Nucleus accumbens (tissue), 56 donors: ENCODE measurements around the gene VCL.
A peak's percentile ranks its signal among the peaks of the same experiment; 100 is the strongest.
"Not testable (repeated sequence)": the region's sequence is repeated elsewhere in the genome, so short reads cannot be mapped to it uniquely, and the experiment has no call there.

Experiments
- DNase-seq, 56 donors: peaks; one replicate each; lab custom pipeline; 2025; lab: John Stamatoyannopoulos, UW

VCL gene

GRCh38 chr10:74000244-74000643, 2.3 kb downstream of the VCL start:
- not testable (repeated sequence) for DNase-seq

DNA sequence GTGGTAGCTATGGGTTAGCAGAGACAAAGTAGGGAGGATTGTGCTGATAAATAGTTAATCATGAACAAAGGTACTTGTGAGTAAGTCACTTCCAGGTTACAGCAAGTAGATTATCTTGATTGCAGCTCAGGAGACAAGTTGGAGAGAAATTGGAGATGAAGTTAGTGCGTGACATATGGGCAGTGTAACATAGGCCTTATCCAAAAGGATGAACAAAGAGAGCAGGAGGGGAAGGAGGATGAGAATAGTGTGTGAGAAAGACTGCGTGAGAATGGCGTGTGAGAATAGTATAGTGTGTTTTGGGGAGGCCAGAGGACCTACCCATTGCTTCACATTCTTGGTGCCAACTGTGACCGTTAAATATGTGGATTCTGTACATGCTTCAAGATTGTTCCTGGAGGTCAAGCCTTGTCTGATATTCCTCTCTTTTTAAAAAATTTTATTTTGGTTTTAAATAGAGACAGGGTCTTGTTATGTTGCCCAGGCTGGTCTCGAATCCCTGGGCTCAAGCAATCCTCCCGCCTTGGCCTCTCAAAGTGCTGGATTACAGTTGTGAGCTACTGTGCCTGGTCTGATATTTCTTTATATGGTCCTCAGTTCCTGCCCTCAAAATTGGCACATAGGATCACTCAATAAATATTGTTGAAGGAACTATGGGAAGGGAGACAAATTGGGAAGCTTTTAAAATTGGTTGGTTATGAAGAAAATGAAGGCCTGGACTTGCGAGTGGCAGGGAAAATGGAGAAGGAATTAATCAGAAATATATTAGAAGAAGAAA, 3.2 kb downstream of the VCL start:
- DNase-seq: no peak

DNA sequence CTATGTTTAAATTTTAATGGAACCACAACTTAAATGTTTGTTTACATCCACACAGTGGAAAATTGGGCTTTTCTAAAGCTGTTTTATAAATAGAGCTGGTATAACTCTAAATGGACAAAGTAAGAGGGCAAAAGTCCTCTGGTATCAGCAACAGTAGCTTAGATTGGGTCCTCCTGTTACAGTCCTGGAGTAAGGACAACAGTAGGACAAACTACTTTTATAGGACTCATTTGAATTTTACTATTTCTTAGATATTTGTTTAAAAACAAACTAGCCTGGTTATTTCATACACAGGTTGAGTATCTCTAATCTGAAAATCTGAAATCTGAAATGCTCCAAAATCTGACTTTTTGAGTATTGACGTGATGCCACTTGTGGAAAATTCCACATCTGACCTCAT, 8.4 kb downstream of the VCL start:
- no peak for DNase-seq

- no peak for DNase-seq
Measured at GRCh38 chr10:74008212-74008731, 10.4 kb downstream of the VCL start.

DNA sequence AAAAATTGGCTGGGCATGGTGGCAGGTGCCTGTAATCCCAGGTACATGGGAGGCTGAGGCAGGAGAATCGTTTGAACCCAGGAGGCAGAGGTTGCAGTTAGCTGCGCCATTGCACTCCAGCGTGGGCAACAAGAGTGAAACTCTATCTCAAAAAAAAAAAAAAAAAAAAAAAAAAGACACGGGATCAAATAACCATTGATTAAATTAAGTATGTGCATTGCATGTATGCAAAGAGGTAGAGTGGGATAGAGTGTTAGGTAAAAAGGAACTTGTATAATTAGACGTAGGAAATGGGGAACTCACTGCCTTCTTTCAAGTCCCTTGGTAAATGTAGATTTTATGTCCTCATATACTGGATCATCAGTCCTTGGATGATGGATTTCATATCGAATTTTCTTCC, 13.1 kb downstream of the VCL start:
- DNase-seq: no peak

- peak in 6 of 56 donors; percentile 0 to 10 (median 2) for DNase-seq
Measured at GRCh38 chr10:74011770-74012169, 13.9 kb downstream of the VCL start.

DNA sequence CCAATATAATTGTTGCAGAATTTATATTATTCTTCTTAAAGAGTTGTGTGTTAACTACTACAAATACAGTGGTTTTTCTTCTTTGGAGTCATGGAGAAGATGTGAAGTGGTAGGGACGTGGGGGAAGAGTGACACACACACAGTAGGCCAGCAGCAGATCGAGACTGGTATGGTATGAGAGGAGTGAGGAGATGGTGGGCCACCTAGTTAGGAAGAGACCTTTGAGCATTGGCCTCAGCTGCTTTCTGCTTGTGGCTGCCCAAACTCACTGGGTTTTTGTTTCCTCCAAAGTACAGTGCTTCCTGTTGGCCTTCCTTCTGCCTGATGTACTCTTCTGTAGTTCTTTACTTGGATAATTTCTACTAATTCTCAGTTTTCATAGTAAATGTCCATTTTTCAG, 14.6 kb downstream of the VCL start:
- DNase-seq: no peak

- DNase-seq: no peak
Measured at GRCh38 chr10:74013004-74013403, 15.1 kb downstream of the VCL start.

DNA sequence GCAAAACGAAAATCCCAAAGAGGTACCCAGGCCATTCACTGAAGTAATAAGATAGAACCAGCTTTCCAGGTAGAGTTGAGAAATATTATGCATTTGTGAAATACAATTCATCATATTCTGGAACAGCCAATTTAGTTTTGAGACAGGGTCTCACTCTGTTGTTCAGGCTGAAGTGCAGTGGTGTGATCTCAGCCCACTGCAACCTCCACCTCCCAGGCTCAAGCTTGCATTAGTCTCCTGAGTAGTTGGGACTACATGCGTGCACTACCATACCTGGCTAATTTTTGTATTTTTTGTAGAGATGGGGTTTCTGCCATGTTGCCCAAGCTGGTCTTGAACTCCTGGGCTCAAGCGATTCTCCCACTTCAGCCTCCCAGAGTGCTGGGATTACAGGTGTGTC, 16.7 kb downstream of the VCL start:
- DNase-seq: not testable (repeated sequence)

DNA sequence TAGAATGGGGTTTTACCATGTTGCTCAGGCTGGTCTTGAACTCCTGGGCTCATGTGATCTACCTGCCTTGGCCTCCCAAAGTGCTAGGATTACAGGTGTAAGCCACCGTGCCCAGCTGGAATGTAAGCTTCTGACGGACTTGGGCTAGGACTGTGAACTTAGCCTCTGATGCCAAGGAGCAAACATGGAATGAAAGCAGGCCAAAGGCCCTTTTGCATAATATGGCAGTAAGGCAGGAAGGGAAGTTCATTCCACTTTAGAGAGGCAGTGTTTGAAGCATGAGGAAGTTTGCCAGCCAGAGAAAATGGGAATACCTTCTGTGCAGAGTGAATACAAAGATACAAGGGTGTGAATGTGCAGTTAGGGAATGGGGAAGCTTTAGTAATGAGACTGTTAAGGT, 20.3 kb downstream of the VCL start:
- DNase-seq: no peak

- no peak for DNase-seq
Measured at GRCh38 chr10:74021248-74022055, 23.5 kb downstream of the VCL start.

GRCh38 chr10:74022926-74023629, 25.2 kb downstream of the VCL start:
- DNase-seq: no peak

GRCh38 chr10:74024600-74024999, 26.7 kb downstream of the VCL start:
- DNase-seq: no peak

DNA sequence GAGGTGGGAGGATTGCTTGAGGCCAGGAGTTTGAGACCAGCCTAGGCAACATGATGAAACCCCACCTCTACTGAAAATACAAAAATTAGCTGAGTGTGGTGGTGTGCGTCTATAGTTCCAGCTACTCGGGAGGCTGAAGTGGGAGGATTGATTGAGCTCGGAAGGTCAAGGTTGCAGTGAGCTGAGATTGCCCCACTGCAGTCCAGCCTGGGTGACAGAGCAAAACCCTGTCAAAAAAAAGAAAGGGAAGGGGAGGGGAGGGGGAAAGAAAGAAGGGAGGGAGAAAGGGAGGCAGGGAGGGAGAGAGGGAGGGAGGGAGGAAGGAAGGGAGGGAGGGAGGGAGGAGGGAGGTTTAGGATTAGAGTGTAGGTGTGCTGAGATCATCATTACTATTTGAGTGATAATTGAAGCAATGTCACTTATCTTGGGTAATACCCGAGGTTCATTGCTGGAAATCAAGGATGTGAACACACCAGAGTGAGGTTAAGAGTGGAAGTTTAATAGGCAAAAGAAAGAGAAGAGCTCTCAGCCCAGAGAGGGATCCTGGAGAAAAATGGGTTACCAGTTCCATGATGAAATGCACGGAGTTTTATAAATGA, 27.6 kb downstream of the VCL start:
- DNase-seq: no peak

- DNase-seq: no peak
Measured at GRCh38 chr10:74026428-74027015, 28.6 kb downstream of the VCL start.

DNA sequence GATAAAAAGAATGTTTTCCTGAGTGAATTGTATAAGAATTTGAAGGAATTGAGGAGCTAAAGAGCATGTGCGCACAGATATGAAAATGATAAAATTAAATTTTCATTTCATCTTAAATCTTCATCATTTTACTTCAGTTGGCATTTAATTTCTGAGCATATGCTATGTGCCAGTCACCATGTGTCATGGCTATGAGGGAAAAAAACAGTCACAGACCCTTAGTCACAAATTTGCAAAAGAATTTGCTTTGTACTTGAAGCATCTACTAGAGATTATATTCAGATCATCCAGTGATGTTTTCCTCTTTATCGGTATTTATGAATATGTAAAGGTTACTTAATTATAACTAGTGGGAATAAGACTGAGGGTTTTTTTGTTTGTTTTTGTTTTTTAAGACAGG, 29.8 kb downstream of the VCL start:
- DNase-seq: no peak

GRCh38 chr10:74029943-74030342, 32.0 kb downstream of the VCL start:
- no peak for DNase-seq

GRCh38 chr10:74032208-74032607, 34.3 kb downstream of the VCL start:
- DNase-seq: not testable (repeated sequence)

DNA sequence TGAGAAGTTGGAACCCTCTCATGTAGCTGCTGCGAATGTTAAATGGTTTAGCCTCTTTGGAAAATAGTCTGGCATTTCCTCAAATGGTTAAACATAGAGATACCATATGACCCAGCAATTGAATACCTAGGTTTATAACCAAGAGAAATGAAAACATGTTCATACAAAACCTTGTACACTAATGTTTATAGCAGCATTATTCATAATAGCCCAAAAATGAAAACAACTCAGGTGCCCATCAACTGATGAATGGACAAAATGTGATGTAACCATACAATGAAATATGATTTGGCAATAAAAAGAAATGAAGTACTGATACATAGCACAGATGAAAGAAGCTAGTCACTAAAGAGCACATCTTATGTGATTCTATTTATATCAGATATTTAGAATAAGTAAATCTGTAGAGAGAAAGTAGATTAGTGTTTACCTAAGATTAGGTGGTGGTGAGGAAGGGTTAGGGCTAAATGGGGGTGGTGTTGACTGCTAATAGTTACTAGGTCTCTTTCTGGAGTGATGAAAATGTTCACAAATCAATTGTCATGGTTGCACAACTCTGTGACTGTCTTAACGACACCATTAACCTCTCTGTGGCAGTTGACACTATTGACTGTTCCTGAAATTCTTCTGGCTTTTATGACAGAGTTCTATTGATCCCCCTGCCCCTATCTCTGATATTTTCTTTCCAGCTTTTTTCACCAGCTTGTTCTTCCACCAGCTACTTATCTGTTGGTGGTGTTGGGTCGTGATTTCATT, 35.2 kb downstream of the VCL start:
- DNase-seq: no peak

DNA sequence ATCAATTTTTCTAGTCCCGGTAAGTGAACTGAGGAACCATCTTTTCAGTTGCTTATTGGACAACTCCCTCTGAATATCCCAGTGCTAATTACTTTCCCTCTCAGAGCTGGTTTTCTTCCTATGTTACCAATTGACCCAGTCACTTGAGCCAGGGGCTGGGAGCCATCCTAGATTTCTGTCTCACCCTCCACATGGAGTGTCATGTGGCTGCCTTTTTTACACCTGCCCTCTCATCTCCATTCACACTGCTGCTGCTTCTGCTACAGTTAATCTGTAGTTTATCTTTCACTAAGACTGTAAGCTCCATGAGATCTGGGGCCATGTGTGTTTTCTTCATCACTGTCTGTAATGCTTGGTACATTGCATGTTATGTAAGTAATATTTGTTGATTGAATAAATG, 35.8 kb downstream of the VCL start:
- no peak for DNase-seq
